ENCODE results near the gene GUSB.
"Not testable (repeated sequence)": the region's sequence is repeated elsewhere in the genome, so short reads cannot be mapped to it uniquely, and the experiment has no call there.

GRCh38 chr7:65945787-65946186, 36.2 kb downstream of the GUSB start:
- not testable (repeated sequence) for TF ChIP-seq POLR2A, CTCF (IDR thresholded peaks at IDR 0.05)
